ENCODE data around the gene FBRS. TPM values are rescaled to one million over a fixed set of nuclear protein-coding genes. Genes with fewer than 3 reads are reported as not detected.

FBRS gene
- total and polyA plus RNA-seq, 2 of the 13 experiments (the other 11 are each of a cell fraction or from before 2014, with no cell fraction given) = 13.7 to 16.2 TPM

DNA sequence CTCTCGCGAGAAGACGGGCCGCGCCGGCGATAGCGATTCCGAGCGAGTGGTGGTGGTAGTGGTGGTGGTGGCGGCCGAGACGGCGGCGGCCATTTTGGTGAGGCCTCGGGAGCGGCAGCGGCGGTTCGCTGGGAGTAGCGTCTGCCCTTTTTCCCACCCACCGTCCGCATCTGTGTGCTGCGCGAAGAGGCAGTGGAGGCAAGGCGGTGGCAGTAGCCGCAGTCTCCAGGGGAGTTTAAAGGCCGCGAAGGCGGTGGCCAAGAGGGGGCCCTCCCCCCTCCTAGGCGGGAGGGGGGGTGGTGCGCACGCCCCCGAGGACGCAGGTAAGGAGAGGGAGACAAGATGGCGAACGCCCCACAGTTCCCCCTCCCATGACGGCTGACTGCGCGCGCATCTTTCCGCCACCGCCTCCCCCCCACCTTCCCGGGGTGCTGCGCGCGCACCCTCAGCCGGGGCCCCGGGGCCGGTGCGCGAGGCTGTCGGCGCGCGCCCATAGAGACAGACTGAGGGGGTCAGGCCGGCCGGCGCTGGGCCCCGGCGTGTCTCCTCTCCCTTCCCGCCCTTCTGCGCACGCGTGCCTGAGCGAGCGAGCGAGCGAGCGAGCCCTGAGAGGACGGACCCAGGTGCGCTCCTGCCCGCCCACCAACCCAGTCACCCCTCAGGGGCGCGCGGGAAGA, 40.0 kb downstream of the FBRS start:
- POLR2A ChIA-PET = interaction anchor here (0.9 to 2.1 kb wide), 7 partner anchors 11 to 268 kb away, joined by 3 to 15 read pairs (median 7); partner anchors contain the start of genes DCTPP1, FBRS, PHKG2 and ZNF629
- H4K20me1 ChIP-seq (ENCODE audit: insufficient read depth, low read length) = peaks cover 16% of the 10 kb centered on the region; the same call in 1 of the 2 replicates
- H3K9ac ChIP-seq (ENCODE audit: insufficient read depth, low read depth, low read length) = peak overlapping the region; percentile 99
- H3K4me3 ChIP-seq (replicated peaks in 1 of 3; ENCODE audit: insufficient read depth in 1 of 3, low read depth in 2 of 3, low read length in 3 of 3) = peak overlapping the region; percentile 75 to 96 (median 93)
- CTCF ChIA-PET (ENCODE audit: low intra/inter-chr PET ratio, low total read pairs) = no interaction called here
- H3K4me1 ChIP-seq (ENCODE audit: insufficient read depth, low read length) = peaks cover 33% of the 10 kb centered on the region
- peaks cover 7 to 31% of the 10 kb centered on the region in 2 experiments for H3K36me3 ChIP-seq (replicated peaks in 1 of 2; ENCODE audit: control insufficient read depth in 1 of 2, insufficient read depth in 2 of 2, low read length in 2 of 2)
- BruUV-seq (replicated peaks) = no TSS peak
- intact Hi-C loops (cut with micrococcal nuclease; ENCODE audit: unreplicated experiment) (loop anchor here (1.0 to 10.0 kb wide), 4 partner anchors 40 to 227 kb away; partner anchors contain the start of genes FBRS, FBXL19, PHKG2 and ZNF768), in situ Hi-C loops (cut with HindIII; ENCODE audit: extremely low pct_ligation_motif_present, low pct_unique_long_range_greater_than_20kb) (no loop called here)
- peaks cover 31% of the 10 kb centered on the region for H3K79me2 ChIP-seq (ENCODE audit: insufficient read depth, low read length)
- no peak overlapping the region for H2AFZ ChIP-seq (ENCODE audit: low read length)
- H3K9me3 ChIP-seq (ENCODE audit: low read length) = no peaks in the 10 kb centered on the region
- FAIRE-seq (no peak), DNase-seq (ENCODE audit: low spot score) (peak; percentile 97), ATAC-seq (peak; percentile 77)
- 1% methylated on average over 30 of the region's 76 CpGs for WGBS (ENCODE audit: low lambda C conversion rate)
- H3K27ac ChIP-seq (ENCODE audit: extremely low read length, insufficient read depth, low read length) = peak overlapping the region; percentile 99
- H3K4me2 ChIP-seq (ENCODE audit: low read depth, low read length) = peak overlapping the region; percentile 92
- no peaks in the 10 kb centered on the region for H3K27me3 ChIP-seq (ENCODE audit: control insufficient read depth in 1 of 2, insufficient read depth in 2 of 2, low read length in 2 of 2)
- TF ChIP-seq MED13 (CRISPR knock-in tag; IDR thresholded peaks at IDR 0.05) (0 out of 2 replicates have a peak, but pooled peaks have one; percentile 13), ZNF83 (CRISPR knock-in tag; IDR thresholded peaks at IDR 0.05; ENCODE audit: borderline replicate concordance) (no peak; the same call in 1 of the 2 replicates), ZIK1 (CRISPR knock-in tag; IDR thresholded peaks at IDR 0.05; ENCODE audit: borderline replicate concordance, low read depth) (no peak), ZFP62 (CRISPR knock-in tag; IDR thresholded peaks at IDR 0.05) (no peak), ZNF142 (CRISPR knock-in tag; IDR thresholded peaks at IDR 0.05) (no peak; the same call in 1 of the 2 replicates), ZNF235 (CRISPR knock-in tag; IDR thresholded peaks at IDR 0.05; ENCODE audit: borderline replicate concordance) (no peak), TCF7 (IDR thresholded peaks at IDR 0.05; ENCODE audit: low read depth) (no peak), NFIB (CRISPR knock-in tag; IDR thresholded peaks at IDR 0.05; ENCODE audit: borderline replicate concordance) (no peak), ZNF333 (CRISPR knock-in tag; IDR thresholded peaks at IDR 0.05; ENCODE audit: borderline replicate concordance) (no peak)
- TF ChIP-seq, protein P1, sequence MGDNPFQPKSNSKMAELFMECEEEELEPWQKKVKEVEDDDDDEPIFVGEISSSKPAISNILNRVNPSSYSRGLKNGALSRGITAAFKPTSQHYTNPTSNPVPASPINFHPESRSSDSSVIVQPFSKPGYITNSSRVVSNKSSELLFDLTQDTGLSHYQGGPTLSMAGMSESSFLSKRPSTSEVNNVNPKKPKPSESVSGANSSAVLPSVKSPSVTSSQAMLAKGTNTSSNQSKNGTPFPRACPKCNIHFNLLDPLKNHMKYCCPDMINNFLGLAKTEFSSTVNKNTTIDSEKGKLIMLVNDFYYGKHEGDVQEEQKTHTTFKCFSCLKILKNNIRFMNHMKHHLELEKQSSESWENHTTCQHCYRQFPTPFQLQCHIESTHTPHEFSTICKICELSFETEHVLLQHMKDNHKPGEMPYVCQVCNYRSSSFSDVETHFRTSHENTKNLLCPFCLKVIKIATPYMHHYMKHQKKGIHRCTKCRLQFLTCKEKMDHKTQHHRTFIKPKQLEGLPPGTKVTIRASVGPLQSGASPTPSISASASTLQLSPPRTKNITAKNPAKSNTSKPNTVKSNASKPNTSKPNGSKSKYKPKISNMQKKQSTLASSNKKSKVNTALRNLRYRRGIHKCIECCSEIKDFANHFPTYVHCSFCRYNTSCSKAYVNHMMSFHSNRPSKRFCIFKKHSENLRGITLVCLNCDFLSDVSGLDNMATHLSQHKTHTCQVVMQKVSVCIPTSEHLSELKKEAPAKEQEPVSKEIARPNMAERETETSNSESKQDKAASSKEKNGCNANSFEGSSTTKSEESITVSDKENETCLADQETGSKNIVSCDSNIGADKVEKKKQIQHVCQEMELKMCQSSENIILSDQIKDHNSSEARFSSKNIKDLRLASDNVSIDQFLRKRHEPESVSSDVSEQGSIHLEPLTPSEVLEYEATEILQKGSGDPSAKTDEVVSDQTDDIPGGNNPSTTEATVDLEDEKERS (CRISPR knock-in tag; IDR thresholded peaks at IDR 0.05) = peak; percentile 35; the same call in 1 of the 2 replicates
